Lung (tissue), 16 donors: ENCODE results near the gene OGA. TPM values are rescaled to one million over a fixed set of nuclear protein-coding genes. Genes with fewer than 3 reads are reported as not detected.

Source experiments
- ATAC-seq: fragments of 200-7000 bp; cut with Tn5 transposase; one replicate; pipeline ENCODE4 v1.9.1; 2020; ENCODE audit warnings: moderate number of reproducible peaks; ENCODE audit not compliant: insufficient read depth, low FRiP score
- DNase-seq, 3 donors: peaks; one replicate each; pipeline ENCODE4 v3.0.0-alpha.2; 2013 to 2017
- H3K27ac ChIP-seq, 2 donors: one replicate each; pipeline ENCODE4 v1.5.1; 2013; ENCODE audit warnings: mild to moderate bottlenecking in 2 of 2, moderate library complexity in 2 of 2, control low read depth in 1 of 2, inconsistent platforms in 1 of 2, low read depth in 1 of 2, low read length in 1 of 2
- H3K27me3 ChIP-seq, 3 donors: one replicate each; pipeline ENCODE4 v1.5.1; 2013; ENCODE audit warnings: low read length in 2 of 3; ENCODE audit not compliant: control insufficient read depth in 3 of 3, insufficient read depth in 3 of 3
- H3K36me3 ChIP-seq, 4 donors: one replicate each; pipeline ENCODE4 v1.5.1; 2013; ENCODE audit warnings: low read length in 4 of 4, mild to moderate bottlenecking in 1 of 4, moderate library complexity in 1 of 4; ENCODE audit not compliant: control insufficient read depth in 4 of 4, insufficient read depth in 4 of 4
- H3K4me1 ChIP-seq, 5 donors: one replicate each; pipeline ENCODE4 v1.5.1; 2013; ENCODE audit warnings: low read length in 5 of 5, mild to moderate bottlenecking in 2 of 5, moderate library complexity in 1 of 5; ENCODE audit not compliant: control insufficient read depth in 5 of 5, insufficient read depth in 5 of 5
- H3K4me3 ChIP-seq: one replicate; pipeline ENCODE4 v1.5.1; 2013; ENCODE audit warnings: mild to moderate bottlenecking, control low read depth, moderate library complexity
- H3K9ac ChIP-seq, 2 donors: one replicate each; pipeline ENCODE4 v1.5.1; 2013; ENCODE audit warnings: low read length in 2 of 2, control low read depth in 1 of 2; ENCODE audit not compliant: insufficient read depth in 1 of 2
- H3K9me3 ChIP-seq, 4 donors: one replicate each; pipeline ENCODE4 v1.5.1; 2013; ENCODE audit warnings: low read length in 3 of 4, mild to moderate bottlenecking in 1 of 4, moderate library complexity in 1 of 4; ENCODE audit not compliant: control insufficient read depth in 4 of 4, insufficient read depth in 3 of 4
- WGBS, 2 donors: extraction: QIAGEN DNeasy Blood & Tissue Kit; methylation state at CpG; one replicate each; pipeline ENCODE4 v1.1.7; 2013; 5-methylcytosine and 5-hydroxymethylcytosine counted together
- long read RNA-seq, 5 donors: transcript quantifications; one replicate each; lab custom pipeline, GENCODE V29; 2026
- polyA plus RNA-seq, 2 donors: library from polyadenylated mRNA; stranded (reverse); fragments of 200-250 nt; gene quantifications; one replicate each; pipeline ENCODE4 v1.2.1, GENCODE V29; 2013
- total RNA-seq, 2 donors: library from RNA; depleted of rRNA in 1 of 2; stranded (reverse); fragments of >200 nt in 1 of 2; gene quantifications; one replicate each; pipeline ENCODE4 v1.2.1, GENCODE V29; 2014 to 2021
- TF ChIP-seq, protein P1 (sequence below): IDR thresholded peaks from 2 replicates; pipeline ENCODE4 v1.5.1; 2012; ENCODE audit warnings: mild to moderate bottlenecking; ENCODE audit errors: control extremely low read depth, extremely low read depth
- donor health status: control.
- donor health status: control.
- donor health status: Bipolar disorder and iron deficiency.
- donor health status: healthy.
- donor health status: DM: yes; HTN: yes; CAD: no.

The OGA gene
- 100 to 1,000 TPM in 1 of 2 donors, 10 to 100 TPM in 1; 89.3 to 362 TPM for total RNA-seq
- polyA plus RNA-seq: 10 to 100 TPM; 45.7 to 50.1 TPM
- long read RNA-seq, donor 1, full-length matches to known transcripts: 24 of 40 reads
- long read RNA-seq, donor 1, partial matches to known transcripts: 16 of 40 reads
- long read RNA-seq, donor 1, other reads (novel, unspliced or antisense): 0 of 40 reads
- long read RNA-seq, donor 2, full-length matches to known transcripts: 3 of 8 reads
- long read RNA-seq, donor 2, partial matches to known transcripts: 5 of 8 reads
- long read RNA-seq, donor 2, other reads (novel, unspliced or antisense): 0 of 8 reads
- long read RNA-seq, donor 3, full-length matches to known transcripts: 12 of 12 reads
- long read RNA-seq, donor 3, partial matches to known transcripts: 0 of 12 reads
- long read RNA-seq, donor 3, other reads (novel, unspliced or antisense): 0 of 12 reads
- long read RNA-seq, donor 4, full-length matches to known transcripts: 3 of 3 reads
- long read RNA-seq, donor 4, partial matches to known transcripts: 0 of 3 reads
- long read RNA-seq, donor 4, other reads (novel, unspliced or antisense): 0 of 3 reads
- long read RNA-seq, donor 5, full-length matches to known transcripts: 12 of 36 reads
- long read RNA-seq, donor 5, partial matches to known transcripts: 24 of 36 reads
- long read RNA-seq, donor 5, other reads (novel, unspliced or antisense): 0 of 36 reads

DNA sequence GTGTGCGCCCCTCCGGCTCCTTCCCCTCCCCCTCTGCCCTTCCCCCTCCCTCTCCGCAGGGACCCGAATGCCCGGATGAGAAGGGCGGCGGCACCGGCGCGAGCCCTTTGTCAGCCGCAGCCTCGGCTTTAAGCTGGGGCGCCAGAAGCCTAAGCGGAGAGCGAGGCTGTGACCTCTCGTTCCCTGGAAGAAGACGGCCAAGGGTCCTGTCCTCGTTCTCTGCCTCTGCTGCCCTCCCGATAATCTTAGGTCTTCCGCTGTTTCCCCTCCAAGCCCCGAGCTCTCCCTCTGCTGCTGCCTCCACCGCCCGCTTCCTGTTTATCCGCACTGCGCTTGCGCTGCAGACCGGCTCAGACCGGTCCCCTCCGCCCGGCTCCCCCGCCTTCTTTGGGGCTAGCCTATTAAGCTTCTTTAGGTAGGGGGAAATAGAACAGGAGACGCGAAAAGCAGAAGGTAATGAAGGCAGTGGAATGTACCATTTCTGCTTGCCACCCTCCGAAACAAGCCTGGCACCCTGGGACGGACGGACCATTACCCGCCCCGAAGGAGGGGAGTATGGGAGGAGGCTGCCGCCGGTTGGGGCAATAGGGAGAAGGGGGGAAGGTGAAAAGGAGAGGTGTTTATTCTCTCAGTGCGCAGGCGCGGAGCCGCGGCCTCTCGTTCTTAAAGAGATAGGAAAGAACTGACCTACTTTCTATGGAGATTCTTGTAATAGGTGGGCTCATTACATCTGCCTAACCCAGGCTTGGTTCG, at the start of gene OGA:
TSS of gene OGA (minus strand) at position 326 of the 753 bp plus-strand sequence. CDS start 422 bp downstream, outside the sequence.
- 0 to 1% methylated on average over 44 to 47 of the region's 47 CpGs for WGBS, 2 donors
- Histone ChIP-seq H3K9ac (peak within 1 kb of the TSS; percentile 87 to 96), H3K27ac (peak within 1 kb of the TSS; percentile 94 to 95), H3K36me3 (peaks cover 0 to 10% (median 0%) of the 10 kb centered on the region in 4 donors), H3K27me3 (no peaks in the 10 kb centered on the region), H3K9me3 (no peaks in the 10 kb centered on the region), H3K4me1 (peaks cover 0 to 30% (median 9%) of the 10 kb centered on the region in 5 donors), H3K4me3 (peak within 1 kb of the TSS; percentile 83)
- peak; percentile 96 for ATAC-seq
- TF ChIP-seq, protein P1, sequence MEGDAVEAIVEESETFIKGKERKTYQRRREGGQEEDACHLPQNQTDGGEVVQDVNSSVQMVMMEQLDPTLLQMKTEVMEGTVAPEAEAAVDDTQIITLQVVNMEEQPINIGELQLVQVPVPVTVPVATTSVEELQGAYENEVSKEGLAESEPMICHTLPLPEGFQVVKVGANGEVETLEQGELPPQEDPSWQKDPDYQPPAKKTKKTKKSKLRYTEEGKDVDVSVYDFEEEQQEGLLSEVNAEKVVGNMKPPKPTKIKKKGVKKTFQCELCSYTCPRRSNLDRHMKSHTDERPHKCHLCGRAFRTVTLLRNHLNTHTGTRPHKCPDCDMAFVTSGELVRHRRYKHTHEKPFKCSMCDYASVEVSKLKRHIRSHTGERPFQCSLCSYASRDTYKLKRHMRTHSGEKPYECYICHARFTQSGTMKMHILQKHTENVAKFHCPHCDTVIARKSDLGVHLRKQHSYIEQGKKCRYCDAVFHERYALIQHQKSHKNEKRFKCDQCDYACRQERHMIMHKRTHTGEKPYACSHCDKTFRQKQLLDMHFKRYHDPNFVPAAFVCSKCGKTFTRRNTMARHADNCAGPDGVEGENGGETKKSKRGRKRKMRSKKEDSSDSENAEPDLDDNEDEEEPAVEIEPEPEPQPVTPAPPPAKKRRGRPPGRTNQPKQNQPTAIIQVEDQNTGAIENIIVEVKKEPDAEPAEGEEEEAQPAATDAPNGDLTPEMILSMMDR: no peak
- DNase-seq: peak; percentile 99 to 100 (median 99)

DNA sequence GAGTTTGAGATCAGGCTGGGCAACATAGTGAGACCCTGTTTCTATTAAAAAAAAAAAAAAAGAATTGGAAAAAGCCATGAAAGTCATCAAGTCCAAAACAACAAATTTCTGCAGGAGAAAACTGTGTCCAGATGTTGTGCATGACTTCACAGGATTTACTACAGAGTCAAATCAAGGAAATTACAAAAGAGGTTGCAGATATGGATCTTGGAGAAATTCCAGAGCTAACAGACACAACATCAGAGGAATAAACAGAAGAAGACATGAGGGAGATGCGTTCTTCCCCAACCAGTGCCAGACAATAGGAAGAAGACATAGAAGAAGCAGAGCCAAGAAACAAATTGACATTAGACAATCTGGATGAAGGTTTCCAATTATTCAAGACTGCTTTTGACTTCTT, 49.7 kb upstream of the OGA start:
- Histone ChIP-seq H3K9me3 (no peaks in the 10 kb centered on the region), H3K9ac (no peak overlapping the region), H3K27ac (no peak overlapping the region), H3K4me1 (no peaks in the 10 kb centered on the region), H3K4me3 (no peak overlapping the region), H3K36me3 (no peaks in the 10 kb centered on the region), H3K27me3 (no peaks in the 10 kb centered on the region)
- TF ChIP-seq, protein P1: no peak
- ATAC-seq (no peak), DNase-seq (peak in 2 of 3 donors; percentile 12 to 39)
- 45 to 69% methylated on average over 1 of the region's 1 CpG for WGBS, 2 donors

DNA sequence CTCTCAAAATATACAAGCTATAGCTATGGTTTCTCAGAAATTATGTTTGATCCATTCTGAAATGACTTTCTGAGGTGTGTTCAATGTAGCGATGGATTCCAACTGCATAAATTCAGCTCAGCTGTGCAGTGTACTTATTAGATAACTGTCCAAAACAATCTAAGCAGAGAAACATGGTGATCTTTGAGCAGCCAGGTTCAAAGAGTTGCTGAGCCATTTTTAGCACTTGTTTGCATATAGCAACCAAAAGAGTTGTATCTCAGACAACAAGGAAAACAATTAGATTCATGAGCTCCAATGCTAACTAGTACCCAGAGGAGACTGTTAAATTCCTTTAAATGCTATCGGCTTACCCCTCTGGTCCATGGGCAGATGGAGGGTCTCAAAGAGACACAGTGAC, 41.3 kb upstream of the OGA start:
- H3K36me3 ChIP-seq: peaks cover 0 to 4% (median 2%) of the 10 kb centered on the region in 4 donors
- no peak for ATAC-seq
- no peak for DNase-seq
- peaks cover 0 to 25% (median 0%) of the 10 kb centered on the region in 5 donors for H3K4me1 ChIP-seq
- H3K27ac ChIP-seq: no peak overlapping the region
- WGBS, 2 donors: 98 to 99% methylated on average over 2 of the region's 2 CpGs
- H3K9ac ChIP-seq: no peak overlapping the region
- H3K9me3 ChIP-seq: peaks cover 0 to 9% (median 0%) of the 10 kb centered on the region in 4 donors
- no peaks in the 10 kb centered on the region for H3K27me3 ChIP-seq
- TF ChIP-seq, protein P1: no peak
- no peak overlapping the region for H3K4me3 ChIP-seq
